Skeletal muscle satellite cell (primary cell): Measurements from ENCODE around the gene WWOX.

ENCODE experiments used
- H3K27me3 ChIP-seq: 2 replicates; pipeline ENCODE4 v1.7.0; 2013; ENCODE audit warnings: low read length; ENCODE audit not compliant: control insufficient read depth, insufficient read depth
- H3K36me3 ChIP-seq: 2 replicates; pipeline ENCODE4 v1.7.0; 2013; ENCODE audit warnings: mild to moderate bottlenecking, control low read depth, low read length; ENCODE audit not compliant: insufficient read depth
- H3K4me1 ChIP-seq: 2 replicates; pipeline ENCODE4 v1.7.0; 2013; ENCODE audit warnings: low read length; ENCODE audit not compliant: control insufficient read depth, insufficient read depth
- H3K4me2 ChIP-seq: 2 replicates; pipeline ENCODE4 v1.7.0; 2013; ENCODE audit warnings: mild to moderate bottlenecking, low read length
- H3K4me3 ChIP-seq: 2 replicates; pipeline ENCODE4 v1.7.0; 2013; ENCODE audit warnings: low read length
- H3K9ac ChIP-seq: 2 replicates; pipeline ENCODE4 v1.7.0; 2013; ENCODE audit warnings: mild to moderate bottlenecking, low read depth, low read length, moderate library complexity
- H3K9me3 ChIP-seq: replicated peaks from 2 replicates; pipeline ENCODE4 v1.7.0; 2013; ENCODE audit warnings: mild to moderate bottlenecking, control low read depth, low read length

The WWOX gene

GRCh38 chr16:78984887-78985464 is 885.5 kb downstream of the WWOX start:
- Histone ChIP-seq H3K27me3 (no peaks in the 10 kb centered on the region), H3K4me1 (no peaks in the 10 kb centered on the region), H3K4me2 (no peak overlapping the region), H3K9ac (no peak overlapping the region), H3K4me3 (no peak overlapping the region), H3K36me3 (no peaks in the 10 kb centered on the region), H3K9me3 (peaks cover 3% of the 10 kb centered on the region)

GRCh38 chr16:78985716-78986605 is 886.5 kb downstream of the WWOX start:
- Histone ChIP-seq H3K9me3 (peaks cover under 1% of the 10 kb centered on the region), H3K4me1 (no peaks in the 10 kb centered on the region), H3K9ac (no peak overlapping the region), H3K36me3 (no peaks in the 10 kb centered on the region), H3K27me3 (no peaks in the 10 kb centered on the region), H3K4me2 (no peak overlapping the region), H3K4me3 (no peak overlapping the region)

GRCh38 chr16:78987666-78988065 is 888.2 kb downstream of the WWOX start:
- Histone ChIP-seq H3K27me3 (no peaks in the 10 kb centered on the region), H3K9ac (no peak overlapping the region), H3K36me3 (no peaks in the 10 kb centered on the region), H3K4me3 (no peak overlapping the region), H3K9me3 (no peaks in the 10 kb centered on the region), H3K4me2 (no peak overlapping the region), H3K4me1 (no peaks in the 10 kb centered on the region)

DNA sequence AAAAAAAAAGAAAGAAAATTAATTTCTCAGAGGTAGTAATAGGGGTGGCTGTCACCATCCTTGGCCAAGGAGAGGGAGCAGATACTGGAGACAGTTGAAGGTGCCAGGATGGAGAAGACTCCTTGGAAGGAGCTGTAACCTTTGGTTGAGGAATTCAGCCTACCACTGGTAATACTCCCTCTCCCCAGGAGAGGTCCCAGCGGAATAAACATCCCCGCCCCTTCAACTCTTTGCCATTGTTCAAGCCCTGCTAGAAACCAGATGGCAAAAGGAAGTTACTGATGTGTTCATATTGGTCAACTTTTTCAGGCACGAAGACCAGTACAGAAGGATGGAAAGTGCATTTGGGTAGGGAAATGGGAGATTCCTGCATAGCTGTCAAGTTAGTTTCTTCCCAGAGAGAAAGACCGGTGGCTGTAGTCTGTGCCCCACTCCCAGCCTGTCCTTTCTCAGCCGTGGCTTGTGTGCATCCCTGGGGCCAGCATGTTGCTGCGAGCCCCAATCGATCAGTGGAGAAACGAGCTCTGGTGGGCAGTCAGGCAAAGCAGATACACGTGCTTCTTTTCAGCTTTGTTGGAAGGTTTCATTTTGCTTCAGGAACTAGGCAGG is 889.0 kb downstream of the WWOX start:
- no peak overlapping the region for H3K9ac ChIP-seq
- H3K4me3 ChIP-seq = no peak overlapping the region
- H3K4me1 ChIP-seq = no peaks in the 10 kb centered on the region
- no peaks in the 10 kb centered on the region for H3K36me3 ChIP-seq
- H3K9me3 ChIP-seq = no peaks in the 10 kb centered on the region
- H3K27me3 ChIP-seq = no peaks in the 10 kb centered on the region
- H3K4me2 ChIP-seq = no peak overlapping the region

GRCh38 chr16:78990309-78990701 is 890.9 kb downstream of the WWOX start:
- peaks cover 4% of the 10 kb centered on the region for H3K9me3 ChIP-seq
- H3K4me3 ChIP-seq = no peak overlapping the region
- H3K9ac ChIP-seq = no peak overlapping the region
- H3K27me3 ChIP-seq = no peaks in the 10 kb centered on the region
- no peaks in the 10 kb centered on the region for H3K36me3 ChIP-seq
- H3K4me1 ChIP-seq = no peaks in the 10 kb centered on the region
- no peak overlapping the region for H3K4me2 ChIP-seq

GRCh38 chr16:78992001-78992400 is 892.5 kb downstream of the WWOX start:
- H3K36me3 ChIP-seq = no peaks in the 10 kb centered on the region
- H3K9me3 ChIP-seq = peaks cover 4% of the 10 kb centered on the region
- H3K4me3 ChIP-seq = no peak overlapping the region
- no peak overlapping the region for H3K4me2 ChIP-seq
- H3K4me1 ChIP-seq = no peaks in the 10 kb centered on the region
- no peaks in the 10 kb centered on the region for H3K27me3 ChIP-seq
- no peak overlapping the region for H3K9ac ChIP-seq

DNA sequence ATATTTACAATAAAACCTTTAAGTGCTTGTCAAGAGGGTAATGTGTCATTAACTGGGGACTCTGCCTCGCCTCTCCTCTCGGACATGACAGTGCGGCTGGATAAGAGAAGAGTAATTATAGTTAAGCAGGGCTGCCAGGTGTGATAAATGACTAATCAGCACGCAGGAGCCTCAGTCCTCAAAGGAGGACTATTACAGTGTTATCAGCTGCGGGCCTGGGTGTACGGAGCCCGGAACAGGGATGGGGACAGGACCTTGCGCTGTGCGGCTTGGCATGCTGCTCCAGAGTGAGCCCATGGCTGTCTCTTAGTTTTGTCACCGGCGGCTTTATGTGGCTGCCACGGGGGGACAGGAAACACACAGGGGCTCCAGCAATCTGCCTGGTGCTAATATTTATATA is 893.9 kb downstream of the WWOX start:
- H3K9me3 ChIP-seq = peaks cover 4% of the 10 kb centered on the region
- no peaks in the 10 kb centered on the region for H3K36me3 ChIP-seq
- no peaks in the 10 kb centered on the region for H3K27me3 ChIP-seq
- no peak overlapping the region for H3K9ac ChIP-seq
- H3K4me1 ChIP-seq = no peaks in the 10 kb centered on the region
- H3K4me3 ChIP-seq = no peak overlapping the region
- no peak overlapping the region for H3K4me2 ChIP-seq

GRCh38 chr16:78994135-78994745 is 894.8 kb downstream of the WWOX start:
- Histone ChIP-seq H3K36me3 (no peaks in the 10 kb centered on the region), H3K4me1 (no peaks in the 10 kb centered on the region), H3K4me2 (no peak overlapping the region), H3K4me3 (no peak overlapping the region), H3K9ac (no peak overlapping the region), H3K9me3 (peaks cover 4% of the 10 kb centered on the region), H3K27me3 (no peaks in the 10 kb centered on the region)

GRCh38 chr16:78995441-78995840 is 896.0 kb downstream of the WWOX start:
- Histone ChIP-seq H3K9me3 (peaks cover 4% of the 10 kb centered on the region), H3K9ac (no peak overlapping the region), H3K36me3 (no peaks in the 10 kb centered on the region)

GRCh38 chr16:78996790-78997189 is 897.3 kb downstream of the WWOX start:
- Histone ChIP-seq H3K4me3 (no peak overlapping the region), H3K9ac (no peak overlapping the region), H3K4me1 (no peaks in the 10 kb centered on the region), H3K27me3 (no peaks in the 10 kb centered on the region), H3K9me3 (peaks cover 4% of the 10 kb centered on the region), H3K4me2 (no peak overlapping the region), H3K36me3 (no peaks in the 10 kb centered on the region)

More at GRCh38 chr16:78995441-78995840, 896.0 kb downstream of the WWOX start:
- Histone ChIP-seq H3K4me3 (no peak overlapping the region), H3K27me3 (no peaks in the 10 kb centered on the region), H3K4me1 (no peaks in the 10 kb centered on the region), H3K4me2 (no peak overlapping the region)

DNA sequence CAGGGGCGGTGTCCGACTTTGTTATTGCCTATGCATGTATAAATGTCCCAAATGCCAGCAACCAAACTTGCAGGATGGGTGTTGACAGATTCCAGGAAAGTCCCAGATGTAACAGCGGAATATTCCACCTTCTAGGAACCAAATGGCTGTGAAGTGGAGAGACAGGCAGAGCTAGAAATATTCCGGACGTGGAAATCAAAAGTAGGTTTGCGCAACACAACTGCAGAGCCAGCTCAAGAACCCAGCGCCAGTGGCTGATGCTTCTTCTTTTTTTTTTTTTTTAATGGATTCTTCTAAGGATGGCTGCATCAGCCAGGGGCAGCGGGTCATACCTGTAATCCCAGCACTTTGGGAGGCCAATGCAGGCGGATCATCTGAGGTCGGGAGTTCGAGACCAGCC is 899.4 kb downstream of the WWOX start:
- H3K4me1 ChIP-seq = no peaks in the 10 kb centered on the region
- H3K9me3 ChIP-seq = peaks cover 10% of the 10 kb centered on the region
- H3K9ac ChIP-seq = no peak overlapping the region
- no peak overlapping the region for H3K4me2 ChIP-seq
- no peaks in the 10 kb centered on the region for H3K36me3 ChIP-seq
- H3K27me3 ChIP-seq = no peaks in the 10 kb centered on the region
- H3K4me3 ChIP-seq = no peak overlapping the region
